GM12878 (cell line): Measurements from ENCODE around the gene TMC7. TPM values are rescaled to one million over a fixed set of nuclear protein-coding genes. Genes with fewer than 3 reads are reported as not detected.

Experiments used
- ATAC-seq: fragments of 200-7000 bp; cut with Tn5 transposase; 3 replicates; pipeline ENCODE4 v1.9.1; 2020; ENCODE audit warnings: mild to moderate bottlenecking, moderate library complexity
- BruUV-seq: library from RNA; stranded (reverse); fragments of 400-500 nt; replicated peaks from 2 replicates; lab custom pipeline; 2021; lab: Mats Ljungman, UMichigan
- CTCF ChIA-PET: fragments of 300-600 bp; sonication (Branson Sonifier 250); formaldehyde crosslinking; extraction: SDS; loops from one replicate; lab custom pipeline; 2021; ENCODE audit warnings: inconsistent platforms; lab: Yijun Ruan, JAX
- POLR2A ChIA-PET: fragments of 350-600 bp; formaldehyde crosslinking; extraction: SDS; loops from one replicate; lab custom pipeline; 2021; ENCODE audit warnings: inconsistent platforms; lab: Charles Lee
- RAD21 ChIA-PET: fragments of 300-600 bp; sonication (Branson Sonifier 250); formaldehyde crosslinking; loops from one replicate; lab custom pipeline; 2023; ENCODE audit warnings: antibody characterized with exemption; ENCODE audit not compliant: unreplicated experiment; lab: Charles Lee
- SMC1A ChIA-PET: fragments of 300-600 bp; sonication (Branson Sonifier 250); formaldehyde crosslinking; loops from one replicate; lab custom pipeline; 2023; ENCODE audit not compliant: unreplicated experiment, uncharacterized antibody; lab: Charles Lee
- DNase-seq: peaks from one replicate; pipeline ENCODE4 v3.0.0-alpha.2; 2011; ENCODE audit warnings: low read depth, low spot score
- FAIRE-seq: peaks from 3 replicates; lab custom pipeline; 2011; peaks lifted over from hg19 to GRCh38; lab: Jason Lieb, UNC
- H2AFZ ChIP-seq: 2 replicates; pipeline ENCODE4 v1.6.0; 2011; ENCODE audit warnings: low read depth, low read length, control low read depth; ENCODE audit not compliant: control insufficient read depth
- H3K27ac ChIP-seq: 2 replicates; pipeline ENCODE4 v1.5.1; 2011; ENCODE audit warnings: control low read depth; ENCODE audit not compliant: control insufficient read depth, insufficient read depth
- H3K27me3 ChIP-seq, 2 experiments: replicated peaks in 1 of 2; 2 replicates each; pipeline versions ENCODE4 v1.6.0 to v1.6.1; 2011; ENCODE audit warnings: low read length in 1 of 2; ENCODE audit not compliant: control insufficient read depth in 2 of 2, insufficient read depth in 2 of 2
- H3K36me3 ChIP-seq, 2 experiments: 2 replicates each; pipeline ENCODE4 v1.5.1; 2011; ENCODE audit warnings: low read length in 1 of 2; ENCODE audit not compliant: control insufficient read depth in 2 of 2, insufficient read depth in 2 of 2
- H3K4me1 ChIP-seq: 2 replicates; pipeline ENCODE4 v1.6.1; 2011; ENCODE audit warnings: mild to moderate bottlenecking, low read length, moderate library complexity, mixed read lengths; ENCODE audit not compliant: control insufficient read depth, insufficient read depth
- H3K4me2 ChIP-seq: 2 replicates; pipeline ENCODE4 v1.6.0; 2011; ENCODE audit warnings: control low read depth; ENCODE audit not compliant: control insufficient read depth, insufficient read depth
- H3K4me3 ChIP-seq: fragments of 200-600 bp; sonication (generic); 2 replicates; pipeline ENCODE4 v1.5.1; 2016
- H3K79me2 ChIP-seq: 2 replicates; pipeline ENCODE4 v1.6.0; 2011; ENCODE audit warnings: low read length; ENCODE audit not compliant: control insufficient read depth, insufficient read depth
- H3K9ac ChIP-seq: 2 replicates; pipeline ENCODE4 v1.8.0; 2011; ENCODE audit warnings: low read length, control low read depth, mixed read lengths; ENCODE audit not compliant: control insufficient read depth, insufficient read depth
- H3K9me3 ChIP-seq: replicated peaks from 3 replicates; pipeline ENCODE4 v1.5.1; 2011; ENCODE audit warnings: mild to moderate bottlenecking, low read length; ENCODE audit not compliant: control insufficient read depth, insufficient read depth
- H4K20me1 ChIP-seq: 2 replicates; pipeline ENCODE4 v1.6.0; 2011; ENCODE audit not compliant: control insufficient read depth, insufficient read depth
- ASH2L ChIP-seq: fragments of 300-600, 200-600 bp; sonication (generic); IDR thresholded peaks from 2 replicates; pipeline ENCODE4 v1.6.1; 2017; ENCODE audit warnings: low read depth, mild to moderate bottlenecking, borderline replicate concordance
- BHLHE40 ChIP-seq, 2 experiments: fragments of 450-650 bp in 1 of 2; IDR thresholded peaks; 2 replicates each; pipeline ENCODE4 v1.6.1; 2011 to 2017; ENCODE audit warnings: low read depth in 2 of 2, borderline replicate concordance in 1 of 2, improper control_type of control experiment in 1 of 2, low read length in 1 of 2, mild to moderate bottlenecking in 1 of 2
- CBX3 ChIP-seq: fragments of 200-600 bp; sonication (generic); IDR thresholded peaks from 2 replicates; pipeline ENCODE4 v1.6.1; 2016; ENCODE audit warnings: low read depth, borderline replicate concordance
- CREM ChIP-seq: IDR thresholded peaks from 2 replicates; pipeline ENCODE4 v1.6.1; 2014; ENCODE audit warnings: antibody characterized with exemption, low read depth
- E2F4 ChIP-seq: IDR thresholded peaks from 2 replicates; pipeline ENCODE4 v1.6.1; 2012; ENCODE audit warnings: low read depth, low read length, improper control_type of control experiment
- FOXM1 ChIP-seq: IDR thresholded peaks from 2 replicates; pipeline ENCODE4 v1.6.1; 2012; ENCODE audit warnings: low read depth, mild to moderate bottlenecking, inconsistent platforms, low read length, moderate library complexity
- HDAC2 ChIP-seq: fragments of 200-600 bp; sonication (generic); IDR thresholded peaks from 2 replicates; pipeline ENCODE4 v1.6.1; 2017
- IKZF1 ChIP-seq: fragments of 450-650 bp; conservative IDR thresholded peaks from 2 replicates; pipeline ENCODE4 v1.6.1; 2017; ENCODE audit warnings: antibody characterized with exemption, mild to moderate bottlenecking
- JUND ChIP-seq: IDR thresholded peaks from 2 replicates; pipeline ENCODE4 v1.6.1; 2012; ENCODE audit warnings: low read depth, mild to moderate bottlenecking, low read length, improper control_type of control experiment, moderate library complexity
- MAX ChIP-seq: IDR thresholded peaks from 2 replicates; pipeline ENCODE4 v1.6.1; 2012; ENCODE audit warnings: low read depth, low read length, improper control_type of control experiment
- MEF2A ChIP-seq: IDR thresholded peaks from 2 replicates; pipeline ENCODE4 v1.6.1; 2011; ENCODE audit warnings: low read depth, mild to moderate bottlenecking, low read length, moderate library complexity; ENCODE audit not compliant: insufficient read depth
- NFIC ChIP-seq: IDR thresholded peaks from 2 replicates; pipeline ENCODE4 v1.6.1; 2012; ENCODE audit warnings: low read depth, mild to moderate bottlenecking, inconsistent platforms, low read length, moderate library complexity
- NFXL1 ChIP-seq: fragments of 450-650 bp; IDR thresholded peaks from 2 replicates; pipeline ENCODE4 v1.6.1; 2017; ENCODE audit warnings: antibody characterized with exemption, mild to moderate bottlenecking, borderline replicate concordance
- RAD21 ChIP-seq: IDR thresholded peaks from 2 replicates; pipeline ENCODE4 v1.6.1; 2011; ENCODE audit warnings: mild to moderate bottlenecking, low read depth, low read length, moderate library complexity; ENCODE audit not compliant: insufficient read depth
- RBBP5 ChIP-seq: fragments of 200-600 bp; sonication (generic); conservative IDR thresholded peaks from 2 replicates; pipeline ENCODE4 v1.6.1; 2016
- RELA ChIP-seq: fragments of 450-650 bp; IDR thresholded peaks from 2 replicates; pipeline ENCODE4 v1.8.0; 2014; ENCODE audit warnings: borderline replicate concordance; ENCODE audit not compliant: partially characterized antibody
- RELB ChIP-seq: fragments of 450-650 bp; IDR thresholded peaks from 2 replicates; pipeline ENCODE4 v1.6.1; 2017; ENCODE audit warnings: low read depth, mild to moderate bottlenecking, moderate library complexity
- TCF12 ChIP-seq: IDR thresholded peaks from 2 replicates; pipeline ENCODE4 v1.6.1; 2011; ENCODE audit warnings: low read depth, mild to moderate bottlenecking, low read length
- ZNF384 ChIP-seq: IDR thresholded peaks from 2 replicates; pipeline ENCODE4 v1.6.1; 2012; ENCODE audit warnings: low read depth, mild to moderate bottlenecking, low read length, improper control_type of control experiment, borderline replicate concordance
- ZNF622 ChIP-seq: fragments of 450-650 bp; IDR thresholded peaks from 2 replicates; pipeline ENCODE4 v1.6.1; 2017; ENCODE audit warnings: mild to moderate bottlenecking, inconsistent platforms
- WGBS: methylation state at CpG from one replicate; pipeline ENCODE4 v1.1.6; 2016; ENCODE audit warnings: low lambda C conversion rate; ENCODE audit not compliant: insufficient replicate concordance, insufficient coverage; ENCODE audit errors: missing lambda C conversion rate; 5-methylcytosine and 5-hydroxymethylcytosine counted together
- in situ Hi-C: fragments of 300-500 bp; cut with MboI; formaldehyde crosslinking; loops from 9 replicates; pipeline ENCODE4 v1.14.3; 2018; ENCODE audit warnings: mixed read lengths
- intact Hi-C: fragments of 100-400 bp; cut with micrococcal nuclease; formaldehyde crosslinking; loops from one replicate; pipeline ENCODE4 v1.14.2; 2022; ENCODE audit not compliant: unreplicated experiment
- polyA plus RNA-seq, 11 experiments: library from polyadenylated mRNA; depleted of rRNA in 4 of 11; unstranded in 6 of 11; stranded (reverse) in 5 of 11; fragments of >200 nt; fragmentation: Nextera tagmentation in 4 of 11; fragmentation: Illumina TruSeq in 1 of 11; extraction: Ambion mirVana in 4 of 11; extraction: Trizol in 1 of 11; gene quantifications; 1 replicate in 1 of 11; 2 replicates in 10 of 11; pipeline versions ENCODE4 v1.2.1 to v1.2.3, GENCODE V29; 2011 to 2016; ENCODE audit warnings: inconsistent platforms in 2 of 11, missing spikeins in 2 of 11, low read depth in 1 of 11
- total RNA-seq, 4 experiments: library from RNA; depleted of rRNA in 3 of 4; stranded (reverse); fragments of >200 nt in 3 of 4; fragmentation: Illumina TruSeq in 1 of 4; extraction: Trizol in 1 of 4; gene quantifications; 2 replicates each; pipeline versions ENCODE4 v1.2.1 to v1.2.3, GENCODE V29; 2013 to 2021

Gene TMC7
- total and polyA plus RNA-seq, 10 of the 15 experiments (the other 5 are each of a cell fraction or from before 2014, with no cell fraction given): 0.15 TPM; not detected in 9

- TF ChIP-seq RELB: no peak
- no peak for TF ChIP-seq HDAC2
- TF ChIP-seq NFXL1: no peak
- TF ChIP-seq CBX3: no peak
- TF ChIP-seq JUND: no peak
Measured at GRCh38 chr16:18941471-18941870, 42.3 kb upstream of the TMC7 start (continued).

- no peak overlapping the region for H3K27ac ChIP-seq
- CTCF ChIA-PET: interaction anchor here (1.2 kb wide), 1 partner anchor 10 kb away, joined by 8 read pairs; no protein-coding TSS in a partner anchor
- POLR2A ChIA-PET: no interaction called here
- H3K36me3 ChIP-seq: no peaks in the 10 kb centered on the region
- no peaks in the 10 kb centered on the region for H4K20me1 ChIP-seq
- in situ Hi-C loops: no loop called here
- H3K4me3 ChIP-seq: no peak overlapping the region
- peaks cover 8% of the 10 kb centered on the region for H3K4me1 ChIP-seq
- H3K79me2 ChIP-seq: no peaks in the 10 kb centered on the region
- TF ChIP-seq IKZF1 (no peak), RBBP5 (no peak), FOXM1 (no peak), NFIC (no peak), RELA (no peak), ZNF622 (no peak), MEF2A (no peak), E2F4 (no peak), CREM (no peak), BHLHE40 (IDR thresholded peaks at IDR 0.05; ENCODE audit: borderline replicate concordance in 1 of 2, low read depth in 2 of 2, low read length in 1 of 2) (no peak), TCF12 (no peak), ASH2L (no peak), RAD21 (no peak), MAX (no peak), ZNF384 (no peak)
- H2AFZ ChIP-seq: no peak overlapping the region
- BruUV-seq: no TSS peak
- ATAC-seq (no peak), DNase-seq (no peak), FAIRE-seq (no peak)
- no peak overlapping the region for H3K9ac ChIP-seq
- no peaks in the 10 kb centered on the region; the same call in 2 of the 3 replicates for H3K9me3 ChIP-seq
- no peaks in the 10 kb centered on the region for H3K27me3 ChIP-seq
- H3K4me2 ChIP-seq: no peak overlapping the region
- RAD21 ChIA-PET: interaction anchor here (1.6 kb wide), 1 partner anchor 11 kb away, joined by 4 read pairs; no protein-coding TSS in a partner anchor
- WGBS: 0% methylated on average over 1 of the region's 1 CpG
- SMC1A ChIA-PET: no interaction called here
- intact Hi-C loops: no loop called here
Measured at GRCh38 chr16:18942061-18942460, 41.7 kb upstream of the TMC7 start.
